K562 (cell line): Measurements from ENCODE around the gene EME2.
A peak's percentile ranks its signal among the peaks of the same experiment; 100 is the strongest.

ENCODE experiments used
- JUNB ChIP-seq: fragments of 450-650 bp; formaldehyde crosslinking; conservative IDR thresholded peaks from 2 replicates; pipeline ENCODE4 v1.4.0; 2020; ENCODE audit warnings: mild to moderate bottlenecking
- TF ChIP-seq, protein P1 (sequence below), 3 experiments: IDR thresholded peaks in 2 of 3; conservative IDR thresholded peaks in 1 of 3; 2 replicates each; pipeline ENCODE4 v1.5.1; 2011 to 2012; ENCODE audit warnings: low read length in 3 of 3, mild to moderate bottlenecking in 3 of 3, control low read depth in 2 of 3, improper control_type of control experiment in 1 of 3, inconsistent platforms in 1 of 3, low read depth in 1 of 3, mixed read lengths in 1 of 3, moderate library complexity in 1 of 3; ENCODE audit not compliant: insufficient read depth in 2 of 3

DNA sequence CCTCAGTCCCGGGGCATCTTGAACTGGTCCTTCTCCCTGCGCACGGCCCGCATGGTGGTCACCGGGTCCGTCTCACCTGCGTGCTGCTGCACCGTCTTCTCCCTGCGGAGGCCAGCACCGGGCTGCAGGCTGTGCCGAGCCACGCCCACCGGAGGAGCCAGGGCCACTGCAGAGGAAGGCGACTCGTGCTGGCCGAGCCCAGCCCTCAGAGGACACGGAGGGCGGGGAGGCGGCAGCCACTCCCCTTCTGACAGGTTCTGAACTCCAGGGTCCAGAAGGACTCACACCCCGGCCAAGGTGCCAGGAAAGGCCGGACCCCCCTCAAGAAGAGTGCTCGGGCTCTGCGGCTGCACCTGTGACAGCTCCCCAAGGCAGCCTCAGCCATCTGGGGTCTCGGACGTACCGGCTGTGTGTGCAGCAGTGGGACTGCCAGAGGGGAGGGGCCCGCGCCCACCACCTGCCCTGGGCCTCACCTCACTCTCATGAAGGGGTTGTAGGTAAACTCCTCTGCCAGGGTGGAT, 36.7 kb downstream of the EME2 start:
- no peak for TF ChIP-seq JUNB
- TF ChIP-seq, protein P1, sequence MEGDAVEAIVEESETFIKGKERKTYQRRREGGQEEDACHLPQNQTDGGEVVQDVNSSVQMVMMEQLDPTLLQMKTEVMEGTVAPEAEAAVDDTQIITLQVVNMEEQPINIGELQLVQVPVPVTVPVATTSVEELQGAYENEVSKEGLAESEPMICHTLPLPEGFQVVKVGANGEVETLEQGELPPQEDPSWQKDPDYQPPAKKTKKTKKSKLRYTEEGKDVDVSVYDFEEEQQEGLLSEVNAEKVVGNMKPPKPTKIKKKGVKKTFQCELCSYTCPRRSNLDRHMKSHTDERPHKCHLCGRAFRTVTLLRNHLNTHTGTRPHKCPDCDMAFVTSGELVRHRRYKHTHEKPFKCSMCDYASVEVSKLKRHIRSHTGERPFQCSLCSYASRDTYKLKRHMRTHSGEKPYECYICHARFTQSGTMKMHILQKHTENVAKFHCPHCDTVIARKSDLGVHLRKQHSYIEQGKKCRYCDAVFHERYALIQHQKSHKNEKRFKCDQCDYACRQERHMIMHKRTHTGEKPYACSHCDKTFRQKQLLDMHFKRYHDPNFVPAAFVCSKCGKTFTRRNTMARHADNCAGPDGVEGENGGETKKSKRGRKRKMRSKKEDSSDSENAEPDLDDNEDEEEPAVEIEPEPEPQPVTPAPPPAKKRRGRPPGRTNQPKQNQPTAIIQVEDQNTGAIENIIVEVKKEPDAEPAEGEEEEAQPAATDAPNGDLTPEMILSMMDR (IDR thresholded peaks at IDR 0.05 in 2 of 3, conservative IDR thresholded peaks at IDR 0.05 in 1 of 3; ENCODE audit: insufficient read depth in 2 of 3, low read depth in 1 of 3, low read length in 3 of 3) = peak in 2 of 3 experiments; percentile 21 to 39; a peak in 3 of 6 replicates
